Uterus (tissue), 4 donors: Measurements from ENCODE around the gene DENR. TPM values are rescaled to one million over a fixed set of nuclear protein-coding genes. Genes with fewer than 3 reads are reported as not detected.

Experiments
- DNase-seq, 2 donors: peaks; one replicate each; pipeline ENCODE4 v3.0.0-alpha.2; 2019 to 2020
- H3K27ac ChIP-seq, 2 donors: fragments of 200-600 bp; sonication (generic); 1 replicate in 1 of 2; 2 replicates in 1 of 2; pipeline ENCODE4 v1.5.1; 2016 to 2018
- H3K27me3 ChIP-seq, 2 donors: fragments of 200-600 bp; sonication (generic); one replicate each; pipeline ENCODE4 v1.5.1; 2018 to 2019; ENCODE audit warnings: control low read depth in 1 of 2
- H3K36me3 ChIP-seq, 2 donors: fragments of 200-600 bp; sonication (generic); one replicate each; pipeline ENCODE4 v1.5.1; 2019; ENCODE audit warnings: control low read depth in 1 of 2
- H3K4me1 ChIP-seq, 2 donors: fragments of 200-600 bp; sonication (generic); one replicate each; pipeline ENCODE4 v1.5.1; 2018 to 2019; ENCODE audit warnings: control low read depth in 1 of 2
- H3K4me3 ChIP-seq, 2 donors: fragments of 200-600 bp; sonication (generic); 1 replicate in 1 of 2; 2 replicates in 1 of 2; pipeline ENCODE4 v1.5.1; 2018 to 2019; ENCODE audit warnings: mild to moderate bottlenecking in 1 of 2
- H3K9me3 ChIP-seq, 2 donors: fragments of 200-600 bp; sonication (generic); one replicate each; pipeline ENCODE4 v1.5.1; 2019; ENCODE audit warnings: control low read depth in 1 of 2
- CTCF ChIP-seq, 4 experiments: fragments of 200-600 bp in 2 of 4; fragments of 450-650 bp in 2 of 4; sonication (generic) in 2 of 4; IDR thresholded peaks; one replicate each; pipeline ENCODE4 v1.5.1; 2016 to 2019; ENCODE audit warnings: antibody characterized with exemption in 4 of 4, mild to moderate bottlenecking in 2 of 4, moderate library complexity in 1 of 4
- POLR2A ChIP-seq, 2 donors: fragments of 450-650 bp; IDR thresholded peaks; one replicate each; pipeline ENCODE4 v1.6.1; 2016; ENCODE audit warnings: antibody characterized with exemption in 2 of 2, mild to moderate bottlenecking in 1 of 2, moderate library complexity in 1 of 2
- intact Hi-C: fragments of 100-400 bp; cut with DNase I; formaldehyde crosslinking; loops from one replicate; pipeline ENCODE4 v1.15.1; 2023; ENCODE audit warnings: low total_unique reads
- small RNA-seq: library from RNA; depleted of rRNA; stranded (forward); fragments of <200 nt; gene quantifications from one replicate; pipeline ENCODE3, GENCODE V24; 2016
- total RNA-seq, 4 donors: library from RNA; depleted of rRNA in 3 of 4; stranded (reverse); fragments of >200 nt in 3 of 4; gene quantifications; one replicate each; pipeline versions ENCODE4 v1.1.0 to v1.2.4, GENCODE V29; 2014 to 2023
- donor health status: DM: yes; HTN: yes; CAD: no.

The DENR gene
- total RNA-seq, 4 donors from 2014 or later, result 13.1 to 50.0 (median 33.8) TPM

- TF ChIP-seq CTCF (IDR thresholded peaks at IDR 0.05) (no peak), POLR2A (IDR thresholded peaks at IDR 0.05) (no peak)
- Histone ChIP-seq H3K36me3 (no peaks in the 10 kb centered on the region), H3K4me3 (no peak overlapping the region), H3K27me3 (no peaks in the 10 kb centered on the region), H3K27ac (no peak overlapping the region), H3K9me3 (no peaks in the 10 kb centered on the region), H3K4me1 (no peaks in the 10 kb centered on the region)
- intact Hi-C loops, result no loop called here
- no peak for DNase-seq
Measured at GRCh38 chr12:122807651-122808050, 55.0 kb downstream of the DENR start.

GRCh38 chr12:122811777-122812176 lies 59.2 kb downstream of the DENR start:
- no peaks in the 10 kb centered on the region for H3K4me1 ChIP-seq
- no peak for TF ChIP-seq POLR2A (IDR thresholded peaks at IDR 0.05)
- no peak for TF ChIP-seq CTCF (IDR thresholded peaks at IDR 0.05)
- H3K27ac ChIP-seq, result no peak overlapping the region
- no peaks in the 10 kb centered on the region for H3K27me3 ChIP-seq
- no peak for DNase-seq
- H3K36me3 ChIP-seq, result no peaks in the 10 kb centered on the region
- no peaks in the 10 kb centered on the region for H3K9me3 ChIP-seq
- H3K4me3 ChIP-seq, result no peak overlapping the region
- intact Hi-C loops, result no loop called here

GRCh38 chr12:122813310-122813713 lies 60.7 kb downstream of the DENR start:
- Histone ChIP-seq H3K4me3 (no peak overlapping the region), H3K27ac (no peak overlapping the region), H3K36me3 (no peaks in the 10 kb centered on the region), H3K9me3 (no peaks in the 10 kb centered on the region), H3K27me3 (no peaks in the 10 kb centered on the region), H3K4me1 (no peaks in the 10 kb centered on the region)
- intact Hi-C loops, result no loop called here
- no peak for DNase-seq
- no peak for TF ChIP-seq CTCF (IDR thresholded peaks at IDR 0.05)
- no peak for TF ChIP-seq POLR2A (IDR thresholded peaks at IDR 0.05)

GRCh38 chr12:122819209-122819785 lies 66.7 kb downstream of the DENR start:
- Histone ChIP-seq H3K27me3 (no peaks in the 10 kb centered on the region), H3K4me1 (no peaks in the 10 kb centered on the region), H3K9me3 (no peaks in the 10 kb centered on the region), H3K4me3 (no peak overlapping the region), H3K27ac (no peak overlapping the region), H3K36me3 (no peaks in the 10 kb centered on the region)
- DNase-seq, result no peak
- TF ChIP-seq POLR2A (IDR thresholded peaks at IDR 0.05) (no peak), CTCF (IDR thresholded peaks at IDR 0.05) (no peak)
- intact Hi-C loops, result no loop called here

GRCh38 chr12:122820138-122820537 lies 67.5 kb downstream of the DENR start:
- H3K9me3 ChIP-seq, result no peaks in the 10 kb centered on the region
- TF ChIP-seq POLR2A (IDR thresholded peaks at IDR 0.05), result no peak
- no peak for TF ChIP-seq CTCF (IDR thresholded peaks at IDR 0.05)
- intact Hi-C loops, result no loop called here
- no peak overlapping the region for H3K4me3 ChIP-seq
- H3K27me3 ChIP-seq, result no peaks in the 10 kb centered on the region
- H3K36me3 ChIP-seq, result no peaks in the 10 kb centered on the region
- H3K4me1 ChIP-seq, result no peaks in the 10 kb centered on the region
- no peak overlapping the region for H3K27ac ChIP-seq
- DNase-seq, result no peak

Small RNAs within 50 kb of the gene (small RNA-seq; reads per million reads assigned to genes)
- gene AC026333.2, result not detected
- gene RF00019, result not detected

Other genes with a start within 250 kb of the DENR start
- 10 to 100 TPM; 51.2 to 83.2 (median 79.4) TPM for gene RSRC2, start 225.9 kb upstream of the DENR start, total RNA-seq
- gene KNTC1, start 225.6 kb upstream of the DENR start, total RNA-seq, result 10 to 100 TPM in 3 of 4 donors, 1 to 10 TPM in 1; 7.4 to 61.5 (median 13.9) TPM
- not detected for gene HCAR2, start 49.5 kb upstream of the DENR start, total RNA-seq
- not detected for gene HCAR3, start 36.0 kb upstream of the DENR start, total RNA-seq
- gene HCAR1, start 22.0 kb upstream of the DENR start, total RNA-seq, result 1 to 10 TPM in 1 of 4 donors, under 1 TPM in 1, not detected in 2; 0.18 to 3.3 TPM
- gene CCDC62, start 21.7 kb downstream of the DENR start, total RNA-seq, result 1 to 10 TPM in 2 of 4 donors, under 1 TPM in 2; 0.26 to 2.4 (median 1.1) TPM
- gene HIP1R, start 82.6 kb downstream of the DENR start, total RNA-seq, result 10 to 100 TPM in 3 of 4 donors, 1 to 10 TPM in 1; 2.9 to 31.3 (median 25.8) TPM
- 10 to 100 TPM in 3 of 4 donors, 1 to 10 TPM in 1; 3.3 to 21.6 (median 20.2) TPM for gene VPS37B, start 143.3 kb downstream of the DENR start, total RNA-seq
- 1 to 10 TPM; 2.0 to 8.6 (median 6.1) TPM for gene ABCB9, start 213.6 kb downstream of the DENR start, total RNA-seq
- gene OGFOD2, start 222.4 kb downstream of the DENR start, total RNA-seq, result 100 to 1,000 TPM in 1 of 4 donors, 10 to 100 TPM in 3; 13.3 to 133 (median 16.8) TPM
- 100 to 1,000 TPM in 3 of 4 donors, 10 to 100 TPM in 1; 85.9 to 314 (median 207) TPM for gene ARL6IP4, start 227.9 kb downstream of the DENR start, total RNA-seq